ENCODE results near the gene CREBRF. TPM values are rescaled to one million over a fixed set of nuclear protein-coding genes. Genes with fewer than 3 reads are reported as not detected.

CREBRF gene
- total and polyA plus RNA-seq, 2 experiments from 2014 or later, result 3.2 to 14.6 TPM

DNA sequence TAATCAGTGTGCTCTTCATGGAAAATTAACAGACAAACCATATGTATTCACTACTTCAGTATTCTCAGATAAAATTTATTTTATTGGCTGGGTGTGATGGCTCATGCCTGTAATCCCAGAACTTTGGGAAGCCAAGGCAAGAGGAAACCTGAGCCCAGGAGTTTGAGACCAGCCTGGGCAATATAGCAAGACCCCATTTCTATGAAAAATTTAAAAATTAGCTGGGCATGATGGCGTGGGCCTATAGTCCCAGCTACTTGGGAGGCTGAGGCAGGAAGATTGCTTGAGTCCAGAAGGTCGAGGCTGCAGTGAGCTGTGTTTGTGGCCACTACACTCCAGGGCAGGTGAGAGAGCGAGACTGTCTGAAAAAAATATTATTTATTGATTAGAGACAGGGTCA, 23.4 kb upstream of the CREBRF start:
- Histone ChIP-seq H3K9me2 (ENCODE audit: insufficient read depth) (no peaks in the 10 kb centered on the region), H3F3A (ENCODE audit: insufficient read depth) (peaks cover 14% of the 10 kb centered on the region; the same call in 1 of the 2 replicates), H2AFZ (no peak overlapping the region), H3K9ac (no peak overlapping the region), H3K36me3 (ENCODE audit: low read depth) (no peaks in the 10 kb centered on the region), H3K27ac (no peak overlapping the region), H3K4me1 (ENCODE audit: insufficient read depth) (peaks cover 19% of the 10 kb centered on the region), H3K27me3 (replicated peaks; ENCODE audit: insufficient read depth) (no peaks in the 10 kb centered on the region), H3K79me2 (ENCODE audit: insufficient read depth) (peaks cover 90% of the 10 kb centered on the region), H3K4me2 (ENCODE audit: unreplicated experiment) (no peak overlapping the region), H3K4me3 (no peak overlapping the region), H3K9me3 (ENCODE audit: low read depth) (no peaks in the 10 kb centered on the region), H4K20me1 (ENCODE audit: insufficient read depth) (peaks cover 8% of the 10 kb centered on the region; the same call in 1 of the 2 replicates)
- WGBS, 2 experiments (ENCODE audit: low coverage in 1 of 2, low lambda C conversion rate in 2 of 2, missing lambda C conversion rate in 2 of 2), result 96 to 97% methylated on average over 3 of the region's 3 CpGs
- DNase-seq, result no peak
- TF ChIP-seq EZH2phosphoT487 (IDR thresholded peaks at IDR 0.05; ENCODE audit: insufficient read depth, low read depth) (no peak), EZH2 (IDR thresholded peaks at IDR 0.05; ENCODE audit: insufficient read depth, poor library complexity, severe bottlenecking) (no peak)
- in situ Hi-C loops (cut with MboI), result no loop called here

DNA sequence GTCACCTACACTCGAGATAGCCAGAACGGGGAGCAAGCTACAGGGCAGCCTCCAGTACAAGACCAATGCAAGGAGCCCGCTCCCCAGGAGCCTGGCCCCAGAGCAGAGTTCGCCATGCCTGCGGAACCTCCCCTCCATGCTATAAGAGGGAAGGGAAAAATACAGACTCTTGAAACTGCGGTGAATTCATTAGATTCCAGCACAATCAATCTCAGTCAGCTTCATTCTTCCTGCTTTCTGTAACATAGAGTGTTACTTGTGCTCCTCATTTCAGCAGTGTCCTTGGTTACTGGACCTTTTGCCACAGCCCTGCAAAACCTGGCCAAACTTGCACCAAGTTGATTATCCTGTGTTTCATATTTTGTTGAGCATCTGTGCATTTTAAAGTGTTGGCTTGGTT, 22.2 kb upstream of the CREBRF start:
- Histone ChIP-seq H3K36me3 (ENCODE audit: low read depth) (no peaks in the 10 kb centered on the region), H3K9me2 (ENCODE audit: insufficient read depth) (no peaks in the 10 kb centered on the region), H3K4me1 (ENCODE audit: insufficient read depth) (peaks cover 15% of the 10 kb centered on the region), H3K4me3 (no peak overlapping the region), H3K79me2 (ENCODE audit: insufficient read depth) (peaks cover 78% of the 10 kb centered on the region), H3F3A (ENCODE audit: insufficient read depth) (peaks cover 14% of the 10 kb centered on the region; the same call in 1 of the 2 replicates), H4K20me1 (ENCODE audit: insufficient read depth) (no peaks in the 10 kb centered on the region), H3K9me3 (ENCODE audit: low read depth) (no peaks in the 10 kb centered on the region), H3K9ac (no peak overlapping the region), H3K27ac (no peak overlapping the region), H3K4me2 (ENCODE audit: unreplicated experiment) (no peak overlapping the region), H3K27me3 (replicated peaks; ENCODE audit: insufficient read depth) (no peaks in the 10 kb centered on the region), H2AFZ (no peak overlapping the region)
- in situ Hi-C loops (cut with MboI), result no loop called here
- TF ChIP-seq EZH2phosphoT487 (IDR thresholded peaks at IDR 0.05; ENCODE audit: insufficient read depth, low read depth), result no peak
- no peak for TF ChIP-seq EZH2 (IDR thresholded peaks at IDR 0.05; ENCODE audit: insufficient read depth, poor library complexity, severe bottlenecking)
- WGBS, 2 experiments (ENCODE audit: low coverage in 1 of 2, low lambda C conversion rate in 2 of 2, missing lambda C conversion rate in 2 of 2), result 79 to 84% methylated on average over 6 of the region's 6 CpGs
- DNase-seq, result no peak

DNA sequence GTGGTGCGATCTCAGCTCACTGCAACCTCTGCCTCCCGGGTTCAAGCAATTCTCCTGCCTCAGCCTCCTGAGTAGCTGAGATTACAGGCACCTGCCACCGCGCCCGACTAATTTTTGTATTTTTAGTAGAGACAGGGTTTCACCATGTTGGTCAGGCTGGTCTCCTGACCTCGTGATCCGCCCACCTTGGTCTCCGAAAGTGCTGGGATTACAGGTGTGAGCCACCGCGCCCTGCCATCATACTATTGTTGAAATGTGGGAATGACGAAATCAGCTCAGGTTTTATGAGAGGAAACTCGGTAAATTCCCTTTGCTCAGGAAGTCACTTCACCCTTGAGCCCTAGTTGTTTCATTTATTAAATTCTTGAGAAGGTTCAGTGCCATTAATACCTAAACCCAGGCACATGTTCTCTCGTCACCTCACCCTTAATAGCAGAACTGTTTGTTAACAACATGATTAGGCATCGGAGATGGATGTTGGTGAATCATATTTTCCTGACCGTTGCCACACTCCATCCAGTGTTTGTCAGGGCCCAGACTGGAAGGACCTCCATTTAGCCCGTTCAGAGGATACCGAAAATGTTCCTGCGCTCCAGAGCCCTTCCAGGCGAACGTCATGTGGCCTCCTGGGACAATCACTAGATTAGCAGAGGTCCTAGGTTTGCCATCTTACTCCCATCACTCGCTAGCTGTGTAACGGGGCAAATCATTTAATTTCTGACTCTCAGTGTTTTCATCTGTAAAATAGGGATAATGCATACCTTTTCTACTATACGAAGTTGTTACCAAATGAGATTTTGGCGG, 20.0 kb upstream of the CREBRF start:
- H3K9me2 ChIP-seq (ENCODE audit: insufficient read depth), result no peaks in the 10 kb centered on the region
- no peaks in the 10 kb centered on the region for H3K36me3 ChIP-seq (ENCODE audit: low read depth)
- no peak for TF ChIP-seq EZH2phosphoT487 (IDR thresholded peaks at IDR 0.05; ENCODE audit: insufficient read depth, low read depth)
- TF ChIP-seq EZH2 (IDR thresholded peaks at IDR 0.05; ENCODE audit: insufficient read depth, poor library complexity, severe bottlenecking), result no peak
- H3K79me2 ChIP-seq (ENCODE audit: insufficient read depth), result peaks cover 56% of the 10 kb centered on the region
- H3K4me2 ChIP-seq (ENCODE audit: unreplicated experiment), result peak overlapping the region; percentile 72
- no peaks in the 10 kb centered on the region for H4K20me1 ChIP-seq (ENCODE audit: insufficient read depth)
- no peak overlapping the region for H3K4me3 ChIP-seq
- H3K27ac ChIP-seq, result peak overlapping the region; percentile 49
- no peaks in the 10 kb centered on the region for H3K27me3 ChIP-seq (replicated peaks; ENCODE audit: insufficient read depth)
- H2AFZ ChIP-seq, result no peak overlapping the region
- peak overlapping the region; percentile 32 for H3K9ac ChIP-seq
- WGBS, 2 experiments (ENCODE audit: low coverage in 1 of 2, low lambda C conversion rate in 2 of 2, missing lambda C conversion rate in 2 of 2), result 95% methylated on average over 24 of the region's 24 CpGs
- H3F3A ChIP-seq (ENCODE audit: insufficient read depth), result peaks cover 14% of the 10 kb centered on the region; the same call in 1 of the 2 replicates
- peaks cover 13% of the 10 kb centered on the region for H3K4me1 ChIP-seq (ENCODE audit: insufficient read depth)
- no peaks in the 10 kb centered on the region for H3K9me3 ChIP-seq (ENCODE audit: low read depth)
- in situ Hi-C loops (cut with MboI), result no loop called here
- DNase-seq, result no peak

DNA sequence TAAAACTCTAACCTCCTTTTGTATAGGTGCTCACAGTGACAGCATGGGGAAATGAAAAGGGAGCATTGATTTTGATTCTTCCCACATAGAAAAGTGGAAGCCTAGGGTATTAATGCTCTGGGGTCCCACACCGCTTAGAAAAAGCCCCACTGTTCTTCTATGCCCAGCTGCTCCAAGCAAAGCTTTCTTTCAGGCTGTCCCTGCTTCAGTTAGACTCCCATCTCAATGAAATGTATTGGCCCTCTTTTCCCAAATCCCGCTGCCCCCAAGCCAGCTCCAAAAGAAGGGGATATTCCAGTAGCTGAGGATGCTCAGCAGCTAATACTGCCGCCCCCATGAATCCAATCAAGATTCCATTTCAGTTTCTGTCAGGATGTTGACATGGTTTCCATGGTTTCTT, 17.0 kb upstream of the CREBRF start:
- in situ Hi-C loops (cut with MboI), result no loop called here
- Histone ChIP-seq H3K9me3 (ENCODE audit: low read depth) (no peaks in the 10 kb centered on the region), H3K4me1 (ENCODE audit: insufficient read depth) (peaks cover 13% of the 10 kb centered on the region), H3K4me2 (ENCODE audit: unreplicated experiment) (no peak overlapping the region), H3K27me3 (replicated peaks; ENCODE audit: insufficient read depth) (no peaks in the 10 kb centered on the region), H3K79me2 (ENCODE audit: insufficient read depth) (peaks cover 27% of the 10 kb centered on the region), H3K4me3 (no peak overlapping the region), H2AFZ (no peak overlapping the region), H3K36me3 (ENCODE audit: low read depth) (no peaks in the 10 kb centered on the region), H3K9ac (no peak overlapping the region), H4K20me1 (ENCODE audit: insufficient read depth) (no peaks in the 10 kb centered on the region), H3F3A (ENCODE audit: insufficient read depth) (peaks cover 11% of the 10 kb centered on the region; the same call in 1 of the 2 replicates), H3K9me2 (ENCODE audit: insufficient read depth) (no peaks in the 10 kb centered on the region), H3K27ac (no peak overlapping the region)
- 81 to 89% methylated on average over 3 of the region's 3 CpGs for WGBS, 2 experiments (ENCODE audit: low coverage in 1 of 2, low lambda C conversion rate in 2 of 2, missing lambda C conversion rate in 2 of 2)
- DNase-seq, result no peak
- no peak for TF ChIP-seq EZH2phosphoT487 (IDR thresholded peaks at IDR 0.05; ENCODE audit: insufficient read depth, low read depth)
- no peak for TF ChIP-seq EZH2 (IDR thresholded peaks at IDR 0.05; ENCODE audit: insufficient read depth, poor library complexity, severe bottlenecking)

All from GM23248 (cell line).